Measurements from ENCODE around the gene DESI1.

DNA sequence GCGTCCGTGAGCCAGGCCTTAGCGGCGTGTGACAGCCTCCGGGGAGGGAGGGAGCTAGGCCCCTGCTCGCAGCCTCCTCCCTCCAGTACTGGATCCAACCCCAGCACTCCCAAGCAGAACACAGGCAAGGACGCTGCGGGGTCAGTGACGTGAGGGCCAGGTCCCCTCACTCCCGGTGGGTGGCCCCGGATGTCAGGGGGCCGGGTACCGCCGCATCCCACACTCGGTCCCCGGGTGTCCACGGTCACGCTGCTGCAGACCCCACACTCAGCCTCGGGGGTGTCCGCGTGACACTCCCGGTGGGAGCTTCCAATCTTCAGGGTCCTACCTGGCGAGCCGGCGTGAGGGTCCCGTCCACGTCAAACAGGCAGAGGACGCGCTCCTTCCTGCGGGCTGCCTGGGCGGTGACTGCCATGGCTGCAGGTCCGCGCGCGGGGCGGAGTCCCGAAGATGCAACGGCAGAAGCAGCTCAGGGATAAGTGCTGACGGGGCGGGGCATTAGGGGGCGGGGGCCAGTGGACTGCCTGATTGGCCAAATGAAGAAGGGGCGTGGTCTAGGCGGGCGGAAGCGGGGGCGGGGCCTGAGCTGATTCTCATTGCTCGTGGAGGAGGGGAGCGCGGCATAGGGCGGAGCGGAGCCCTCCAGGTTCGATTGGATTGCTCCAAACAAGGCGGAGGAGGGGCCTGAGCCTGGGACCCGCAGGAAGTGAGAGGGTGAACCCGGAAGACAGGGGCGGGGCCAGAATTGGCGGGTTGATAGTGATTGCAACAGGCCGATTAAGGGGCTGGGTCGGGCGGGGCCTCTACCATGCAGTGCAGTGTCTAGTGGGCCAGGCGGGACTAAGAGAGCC lies 31.2 kb downstream of the DESI1 start, which contains the start of gene PMM1:
- peak; percentile 84 for TF ChIP-seq POLR2A (IDR thresholded peaks at IDR 0.05; ENCODE audit: low read length)
- TF ChIP-seq GATA1 (IDR thresholded peaks at IDR 0.05; ENCODE audit: low read depth, low read length) = no peak
